Ishikawa (cell line): ENCODE results near the gene CCDC27.

Source experiments
- CEBPB ChIP-seq: IDR thresholded peaks from 2 replicates; pipeline ENCODE4 v1.6.1; 2012
- CREB1 ChIP-seq: IDR thresholded peaks from 2 replicates; pipeline ENCODE4 v1.6.1; 2012; ENCODE audit warnings: low read depth
- EGR1 ChIP-seq: IDR thresholded peaks from 2 replicates; pipeline ENCODE4 v1.6.1; 2012
- EP300 ChIP-seq: IDR thresholded peaks from 2 replicates; pipeline ENCODE4 v1.6.1; 2012; ENCODE audit warnings: borderline replicate concordance
- FOXM1 ChIP-seq: IDR thresholded peaks from 2 replicates; pipeline ENCODE4 v1.6.1; 2012; ENCODE audit warnings: low read depth, borderline replicate concordance
- MAX ChIP-seq: IDR thresholded peaks from 2 replicates; pipeline ENCODE4 v1.6.1; 2012
- NFIC ChIP-seq: IDR thresholded peaks from 2 replicates; pipeline ENCODE4 v1.6.1; 2012
- RAD21 ChIP-seq: IDR thresholded peaks from 2 replicates; pipeline ENCODE4 v1.6.1; 2012; ENCODE audit warnings: low read depth
- REST ChIP-seq: IDR thresholded peaks from 2 replicates; pipeline ENCODE4 v1.6.1; 2012; ENCODE audit warnings: low read depth, mild to moderate bottlenecking
- TAF1 ChIP-seq: IDR thresholded peaks from 2 replicates; pipeline ENCODE4 v1.6.1; 2012; ENCODE audit warnings: low read depth, mild to moderate bottlenecking
- TCF12 ChIP-seq: IDR thresholded peaks from 2 replicates; pipeline ENCODE4 v1.6.1; 2012; ENCODE audit warnings: low read depth
- TEAD4 ChIP-seq: IDR thresholded peaks from 2 replicates; pipeline ENCODE4 v1.6.1; 2012
- USF1 ChIP-seq: IDR thresholded peaks from 2 replicates; pipeline ENCODE4 v1.6.1; 2012
- YY1 ChIP-seq: IDR thresholded peaks from 2 replicates; pipeline ENCODE4 v1.6.1; 2012; ENCODE audit warnings: low read depth
- ZBTB7A ChIP-seq: IDR thresholded peaks from 2 replicates; pipeline ENCODE4 v1.6.1; 2012; ENCODE audit warnings: low read depth

CCDC27 gene

GRCh38 chr1:3742439-3743298, 9.6 kb upstream of the CCDC27 start:
- TF ChIP-seq USF1 (no peak), TEAD4 (no peak), TAF1 (no peak), EP300 (no peak), TCF12 (no peak), NFIC (no peak), CREB1 (no peak), REST (no peak), YY1 (no peak), EGR1 (no peak), RAD21 (no peak), CEBPB (no peak), MAX (no peak), FOXM1 (no peak), ZBTB7A (no peak)

GRCh38 chr1:3743421-3743820, 8.8 kb upstream of the CCDC27 start:
- TF ChIP-seq EGR1: no peak
- TF ChIP-seq CEBPB: no peak
- no peak for TF ChIP-seq TCF12
- TF ChIP-seq CREB1: no peak
- no peak for TF ChIP-seq MAX
- no peak for TF ChIP-seq RAD21
- TF ChIP-seq EP300: no peak
- no peak for TF ChIP-seq TAF1
- no peak for TF ChIP-seq YY1
- TF ChIP-seq REST: no peak
- TF ChIP-seq TEAD4: no peak
- TF ChIP-seq NFIC: no peak
- TF ChIP-seq USF1: no peak
- TF ChIP-seq FOXM1: no peak
- no peak for TF ChIP-seq ZBTB7A

GRCh38 chr1:3743826-3744225, 8.4 kb upstream of the CCDC27 start:
- TF ChIP-seq YY1 (no peak), EGR1 (no peak), NFIC (no peak)

- TF ChIP-seq CEBPB (no peak), FOXM1 (no peak)
Observed at GRCh38 chr1:3744646-3745045, 7.6 kb upstream of the CCDC27 start.

GRCh38 chr1:3745071-3745470, 7.2 kb upstream of the CCDC27 start:
- TF ChIP-seq CREB1: no peak
- no peak for TF ChIP-seq TAF1
- TF ChIP-seq CEBPB: no peak
- no peak for TF ChIP-seq TEAD4
- TF ChIP-seq MAX: no peak
- no peak for TF ChIP-seq USF1
- TF ChIP-seq NFIC: no peak
- TF ChIP-seq RAD21: no peak
